WERI-Rb-1 (cell line): Measurements from ENCODE around the gene SHISA9.

ENCODE experiments used
- DNase-seq: peaks from one replicate; pipeline ENCODE4 v3.0.0-alpha.2; 2020
- H3K27ac ChIP-seq: fragments of 250-450 bp; sonication (Bioruptor Pico); 2 replicates; pipeline ENCODE4 v1.5.1; 2020; ENCODE audit warnings: mild to moderate bottlenecking, moderate library complexity
- H3K27me3 ChIP-seq: fragments of 250-450 bp; sonication (Bioruptor Pico); 2 replicates; pipeline ENCODE4 v1.5.1; 2021; ENCODE audit warnings: mild to moderate bottlenecking, low read depth, moderate library complexity; ENCODE audit not compliant: insufficient read depth, severe bottlenecking
- H3K36me3 ChIP-seq: fragments of 250-450 bp; sonication (Bioruptor Pico); 2 replicates; pipeline ENCODE4 v1.5.1; 2020; ENCODE audit warnings: mild to moderate bottlenecking, moderate library complexity
- H3K4me3 ChIP-seq: 2 replicates; pipeline ENCODE4 v1.5.1; 2011; ENCODE audit warnings: low read depth, mild to moderate bottlenecking, control low read depth, low read length
- H3K9me3 ChIP-seq: fragments of 250-450 bp; sonication (Bioruptor Pico); 2 replicates; pipeline ENCODE4 v1.5.1; 2021; ENCODE audit warnings: mild to moderate bottlenecking, moderate library complexity; ENCODE audit not compliant: severe bottlenecking
- CTCF ChIP-seq: IDR thresholded peaks from 2 replicates; pipeline ENCODE4 v1.5.1; 2011; ENCODE audit warnings: low read depth, mild to moderate bottlenecking, control low read depth, inconsistent platforms, low read length

The SHISA9 gene

GRCh38 chr16:13041646-13042290 is 140.4 kb downstream of the SHISA9 start:
- H3K27ac ChIP-seq, result peak overlapping the region; percentile 66
- no peak overlapping the region for H3K4me3 ChIP-seq
- no peak for TF ChIP-seq CTCF
- no peaks in the 10 kb centered on the region for H3K36me3 ChIP-seq
- DNase-seq, result peak; percentile 33
- H3K27me3 ChIP-seq, result no peaks in the 10 kb centered on the region
- peaks cover 2% of the 10 kb centered on the region for H3K9me3 ChIP-seq

- Histone ChIP-seq H3K4me3 (no peak overlapping the region), H3K36me3 (no peaks in the 10 kb centered on the region), H3K27me3 (no peaks in the 10 kb centered on the region), H3K9me3 (peaks cover 2% of the 10 kb centered on the region), H3K27ac (peak overlapping the region; percentile 66)
- TF ChIP-seq CTCF, result no peak
- DNase-seq, result no peak
These were observed 140.9 kb downstream of the SHISA9 start for GRCh38 chr16:13042291-13042685.

- no peaks in the 10 kb centered on the region for H3K27me3 ChIP-seq
- H3K9me3 ChIP-seq, result no peaks in the 10 kb centered on the region
- DNase-seq, result no peak
- no peak for TF ChIP-seq CTCF
- no peaks in the 10 kb centered on the region for H3K36me3 ChIP-seq
- no peak overlapping the region for H3K4me3 ChIP-seq
- H3K27ac ChIP-seq, result no peak overlapping the region
These were observed 144.8 kb downstream of the SHISA9 start for GRCh38 chr16:13046061-13046821.

- H3K27ac ChIP-seq, result no peak overlapping the region
- no peak for DNase-seq
- H3K27me3 ChIP-seq, result no peaks in the 10 kb centered on the region
- no peaks in the 10 kb centered on the region for H3K36me3 ChIP-seq
- no peak overlapping the region for H3K4me3 ChIP-seq
- TF ChIP-seq CTCF, result no peak
- H3K9me3 ChIP-seq, result no peaks in the 10 kb centered on the region
These were observed 145.9 kb downstream of the SHISA9 start for GRCh38 chr16:13047276-13047675.

- no peaks in the 10 kb centered on the region for H3K27me3 ChIP-seq
- no peak for TF ChIP-seq CTCF
- DNase-seq, result no peak
- H3K9me3 ChIP-seq, result no peaks in the 10 kb centered on the region
- H3K27ac ChIP-seq, result no peak overlapping the region
- no peak overlapping the region for H3K4me3 ChIP-seq
- H3K36me3 ChIP-seq, result no peaks in the 10 kb centered on the region
These were observed 148.3 kb downstream of the SHISA9 start for GRCh38 chr16:13049688-13050087.
